ENCODE results near the gene TTBK1.

TTBK1 gene

GRCh38 chr6:43274916-43275597 lies 31.8 kb downstream of the TTBK1 start:
- CTCF ChIA-PET: interaction anchor here (1.1 to 1.6 kb wide), 2 partner anchors 32 to 39 kb away, joined by 3 read pairs; no protein-coding TSS in a partner anchor
- peaks cover 0 to 19% (median 14%) of the 10 kb centered on the region in 4 experiments for H3K4me1 ChIP-seq (ENCODE audit: control extremely low read depth in 1 of 4, control insufficient read depth in 4 of 4, insufficient read depth in 4 of 4, low read length in 3 of 4)
- no peak overlapping the region for H3K27ac ChIP-seq (ENCODE audit: insufficient read depth in 1 of 2, low read depth in 1 of 2, low read length in 2 of 2, poor library complexity in 1 of 2, severe bottlenecking in 2 of 2)
- 1% methylated on average over 45 of the region's 65 CpGs for WGBS (ENCODE audit: insufficient coverage)
- POLR2A ChIA-PET: no interaction called here
- peaks cover 0 to 90% (median 40%) of the 10 kb centered on the region in 5 experiments for H3K27me3 ChIP-seq (replicated peaks in 2 of 5; ENCODE audit: control insufficient read depth in 4 of 5, insufficient read depth in 5 of 5, low read length in 4 of 5)
- H3K9me3 ChIP-seq (ENCODE audit: control extremely low read depth in 1 of 5, control insufficient read depth in 4 of 5, insufficient read depth in 2 of 5, low read depth in 1 of 5, low read length in 4 of 5): no peaks in the 10 kb centered on the region
- peak in 1 of 3 donors; percentile 39 for DNase-seq
- peak overlapping the region in 5 of 7 experiments; percentile 15 to 59 (median 48) for H3K4me3 ChIP-seq (ENCODE audit: control insufficient read depth in 1 of 7, extremely low read depth in 1 of 7, insufficient read depth in 4 of 7, low read depth in 2 of 7, low read length in 6 of 7)
- H3K36me3 ChIP-seq (ENCODE audit: control insufficient read depth in 4 of 4, insufficient read depth in 4 of 4, low read length in 3 of 4): no peaks in the 10 kb centered on the region

- 8% methylated on average over 51 of the region's 64 CpGs for WGBS (ENCODE audit: insufficient coverage)
- H3K4me1 ChIP-seq (ENCODE audit: control extremely low read depth in 1 of 4, control insufficient read depth in 4 of 4, insufficient read depth in 4 of 4, low read length in 3 of 4): peaks cover 0 to 19% (median 14%) of the 10 kb centered on the region in 4 experiments
- DNase-seq: peak; percentile 66 to 84 (median 83)
- ChIA-PET CTCF (interaction anchor here (1.2 to 1.6 kb wide), 2 partner anchors 20 to 38 kb away, joined by 3 read pairs; no protein-coding TSS in a partner anchor), POLR2A (no interaction called here)
- no peaks in the 10 kb centered on the region for H3K36me3 ChIP-seq (ENCODE audit: control insufficient read depth in 4 of 4, insufficient read depth in 4 of 4, low read length in 3 of 4)
- no peaks in the 10 kb centered on the region for H3K9me3 ChIP-seq (ENCODE audit: control extremely low read depth in 1 of 5, control insufficient read depth in 4 of 5, insufficient read depth in 2 of 5, low read depth in 1 of 5, low read length in 4 of 5)
- H3K27ac ChIP-seq (ENCODE audit: insufficient read depth in 1 of 2, low read depth in 1 of 2, low read length in 2 of 2, poor library complexity in 1 of 2, severe bottlenecking in 2 of 2): no peak overlapping the region
- H3K27me3 ChIP-seq (replicated peaks in 2 of 5; ENCODE audit: control insufficient read depth in 4 of 5, insufficient read depth in 5 of 5, low read length in 4 of 5): peaks cover 0 to 88% (median 36%) of the 10 kb centered on the region in 5 experiments
- peak overlapping the region in 5 of 7 experiments; percentile 26 to 59 (median 48) for H3K4me3 ChIP-seq (ENCODE audit: control insufficient read depth in 1 of 7, extremely low read depth in 1 of 7, insufficient read depth in 4 of 7, low read depth in 2 of 7, low read length in 6 of 7)
Observed at GRCh38 chr6:43275801-43276576, 32.7 kb downstream of the TTBK1 start.

- WGBS (ENCODE audit: insufficient coverage): 87% methylated on average over 10 of the region's 11 CpGs
- CTCF ChIA-PET: interaction anchor here (1.2 to 1.6 kb wide), 2 partner anchors 21 to 37 kb away, joined by 3 read pairs; no protein-coding TSS in a partner anchor
- Histone ChIP-seq H3K27ac (ENCODE audit: insufficient read depth in 1 of 2, low read depth in 1 of 2, low read length in 2 of 2, poor library complexity in 1 of 2, severe bottlenecking in 2 of 2) (no peak overlapping the region), H3K27me3 (replicated peaks in 2 of 5; ENCODE audit: control insufficient read depth in 4 of 5, insufficient read depth in 5 of 5, low read length in 4 of 5) (peaks cover 0 to 88% (median 37%) of the 10 kb centered on the region in 5 experiments), H3K36me3 (ENCODE audit: control insufficient read depth in 4 of 4, insufficient read depth in 4 of 4, low read length in 3 of 4) (no peaks in the 10 kb centered on the region), H3K9me3 (ENCODE audit: control extremely low read depth in 1 of 5, control insufficient read depth in 4 of 5, insufficient read depth in 2 of 5, low read depth in 1 of 5, low read length in 4 of 5) (no peaks in the 10 kb centered on the region), H3K4me3 (ENCODE audit: control insufficient read depth in 1 of 7, extremely low read depth in 1 of 7, insufficient read depth in 4 of 7, low read depth in 2 of 7, low read length in 6 of 7) (peak overlapping the region in 4 of 7 experiments; percentile 42 to 59 (median 50)), H3K4me1 (ENCODE audit: control extremely low read depth in 1 of 4, control insufficient read depth in 4 of 4, insufficient read depth in 4 of 4, low read length in 3 of 4) (peaks cover 0 to 19% (median 14%) of the 10 kb centered on the region in 4 experiments)
- no peak for DNase-seq
- POLR2A ChIA-PET: no interaction called here
Observed at GRCh38 chr6:43276577-43277305, 33.5 kb downstream of the TTBK1 start.

GRCh38 chr6:43277306-43277642 lies 34.0 kb downstream of the TTBK1 start:
- Histone ChIP-seq H3K27ac (ENCODE audit: insufficient read depth in 1 of 2, low read depth in 1 of 2, low read length in 2 of 2, poor library complexity in 1 of 2, severe bottlenecking in 2 of 2) (no peak overlapping the region), H3K9me3 (ENCODE audit: control extremely low read depth in 1 of 5, control insufficient read depth in 4 of 5, insufficient read depth in 2 of 5, low read depth in 1 of 5, low read length in 4 of 5) (no peaks in the 10 kb centered on the region), H3K4me3 (ENCODE audit: control insufficient read depth in 1 of 7, extremely low read depth in 1 of 7, insufficient read depth in 4 of 7, low read depth in 2 of 7, low read length in 6 of 7) (no peak overlapping the region), H3K36me3 (ENCODE audit: control insufficient read depth in 4 of 4, insufficient read depth in 4 of 4, low read length in 3 of 4) (no peaks in the 10 kb centered on the region), H3K4me1 (ENCODE audit: control extremely low read depth in 1 of 4, control insufficient read depth in 4 of 4, insufficient read depth in 4 of 4, low read length in 3 of 4) (peaks cover 0 to 19% (median 14%) of the 10 kb centered on the region in 4 experiments), H3K27me3 (replicated peaks in 2 of 5; ENCODE audit: control insufficient read depth in 4 of 5, insufficient read depth in 5 of 5, low read length in 4 of 5) (peaks cover 0 to 88% (median 37%) of the 10 kb centered on the region in 5 experiments)
- ChIA-PET CTCF (interaction anchor here (1.2 kb wide), 1 partner anchor 22 kb away, joined by 3 read pairs; no protein-coding TSS in a partner anchor), POLR2A (no interaction called here)
- WGBS (ENCODE audit: insufficient coverage): 93% methylated on average over 5 of the region's 6 CpGs
- DNase-seq: no peak

GRCh38 chr6:43277643-43278523 lies 34.6 kb downstream of the TTBK1 start:
- WGBS (ENCODE audit: insufficient coverage): 90% methylated on average over 7 of the region's 13 CpGs
- ChIA-PET CTCF (interaction anchor here (0.6 kb wide), 1 partner anchor 149 kb away, joined by 3 read pairs; the partner anchor contains the start of gene ABCC10), POLR2A (no interaction called here)
- H3K4me1 ChIP-seq (ENCODE audit: control extremely low read depth in 1 of 4, control insufficient read depth in 4 of 4, insufficient read depth in 4 of 4, low read length in 3 of 4): peaks cover 0 to 19% (median 14%) of the 10 kb centered on the region in 4 experiments
- no peak overlapping the region for H3K4me3 ChIP-seq (ENCODE audit: control insufficient read depth in 1 of 7, extremely low read depth in 1 of 7, insufficient read depth in 4 of 7, low read depth in 2 of 7, low read length in 6 of 7)
- no peak for DNase-seq
- no peaks in the 10 kb centered on the region for H3K36me3 ChIP-seq (ENCODE audit: control insufficient read depth in 4 of 4, insufficient read depth in 4 of 4, low read length in 3 of 4)
- peaks cover 0 to 88% (median 37%) of the 10 kb centered on the region in 5 experiments for H3K27me3 ChIP-seq (replicated peaks in 2 of 5; ENCODE audit: control insufficient read depth in 4 of 5, insufficient read depth in 5 of 5, low read length in 4 of 5)
- H3K9me3 ChIP-seq (ENCODE audit: control extremely low read depth in 1 of 5, control insufficient read depth in 4 of 5, insufficient read depth in 2 of 5, low read depth in 1 of 5, low read length in 4 of 5): no peaks in the 10 kb centered on the region
- H3K27ac ChIP-seq (ENCODE audit: insufficient read depth in 1 of 2, low read depth in 1 of 2, low read length in 2 of 2, poor library complexity in 1 of 2, severe bottlenecking in 2 of 2): no peak overlapping the region

GRCh38 chr6:43278524-43279078 lies 35.3 kb downstream of the TTBK1 start:
- no peak overlapping the region for H3K27ac ChIP-seq (ENCODE audit: insufficient read depth in 1 of 2, low read depth in 1 of 2, low read length in 2 of 2, poor library complexity in 1 of 2, severe bottlenecking in 2 of 2)
- no peaks in the 10 kb centered on the region for H3K36me3 ChIP-seq (ENCODE audit: control insufficient read depth in 4 of 4, insufficient read depth in 4 of 4, low read length in 3 of 4)
- H3K4me1 ChIP-seq (ENCODE audit: control extremely low read depth in 1 of 4, control insufficient read depth in 4 of 4, insufficient read depth in 4 of 4, low read length in 3 of 4): peaks cover 0 to 19% (median 14%) of the 10 kb centered on the region in 4 experiments
- no peak overlapping the region for H3K4me3 ChIP-seq (ENCODE audit: control insufficient read depth in 1 of 7, extremely low read depth in 1 of 7, insufficient read depth in 4 of 7, low read depth in 2 of 7, low read length in 6 of 7)
- CTCF ChIA-PET: no interaction called here
- no peaks in the 10 kb centered on the region for H3K9me3 ChIP-seq (ENCODE audit: control extremely low read depth in 1 of 5, control insufficient read depth in 4 of 5, insufficient read depth in 2 of 5, low read depth in 1 of 5, low read length in 4 of 5)
- peaks cover 0 to 88% (median 34%) of the 10 kb centered on the region in 5 experiments for H3K27me3 ChIP-seq (replicated peaks in 2 of 5; ENCODE audit: control insufficient read depth in 4 of 5, insufficient read depth in 5 of 5, low read length in 4 of 5)
- POLR2A ChIA-PET: no interaction called here
- 93% methylated on average over 4 of the region's 4 CpGs for WGBS (ENCODE audit: insufficient coverage)
- DNase-seq: no peak
